Fibroblast of lung (primary cell): Measurements from ENCODE around the gene NOS3. TPM values are rescaled to one million over a fixed set of nuclear protein-coding genes. Genes with fewer than 3 reads are reported as not detected.
A peak's percentile ranks its signal among the peaks of the same experiment; 100 is the strongest.

Experiments
- DNase-seq, 2 donors: peaks; one replicate each; pipeline versions ENCODE4 v3.0.0 to v3.0.0-alpha.2; 2010; ENCODE audit warnings: low read depth in 2 of 2
- H2AFZ ChIP-seq: 2 replicates; pipeline ENCODE4 v1.5.1; 2012; ENCODE audit warnings: low read length, control low read depth, inconsistent platforms
- H3K27ac ChIP-seq: 2 replicates; pipeline ENCODE4 v1.5.1; 2011; ENCODE audit warnings: low read length, control low read depth; ENCODE audit not compliant: insufficient read depth
- H3K27me3 ChIP-seq: 2 replicates; pipeline ENCODE4 v1.5.1; 2011; ENCODE audit warnings: mild to moderate bottlenecking, low read length; ENCODE audit not compliant: control insufficient read depth, insufficient read depth
- H3K36me3 ChIP-seq: 2 replicates; pipeline ENCODE4 v1.5.1; 2011; ENCODE audit warnings: low read length; ENCODE audit not compliant: control insufficient read depth, insufficient read depth
- H3K4me1 ChIP-seq: 2 replicates; pipeline ENCODE4 v1.5.1; 2011; ENCODE audit warnings: low read length; ENCODE audit not compliant: control insufficient read depth, insufficient read depth; ENCODE audit errors: extremely low read depth
- H3K4me2 ChIP-seq: 2 replicates; pipeline ENCODE4 v1.5.1; 2011; ENCODE audit warnings: low read length, control low read depth; ENCODE audit not compliant: insufficient read depth; ENCODE audit errors: extremely low read depth
- H3K4me3 ChIP-seq, 4 experiments: fragments of 200-600 bp in 1 of 4; sonication (generic) in 1 of 4; replicated peaks in 1 of 4; 2 replicates each; pipeline ENCODE4 v1.5.1; 2011 to 2016; ENCODE audit warnings: low read length in 4 of 4, low read depth in 3 of 4, mild to moderate bottlenecking in 3 of 4, control low read depth in 2 of 4, inconsistent platforms in 1 of 4, mixed read lengths in 1 of 4; ENCODE audit not compliant: insufficient read depth in 1 of 4; ENCODE audit errors: control extremely low read depth in 1 of 4
- H3K79me2 ChIP-seq: 2 replicates; pipeline ENCODE4 v1.5.1; 2012; ENCODE audit warnings: mild to moderate bottlenecking, low read length, inconsistent platforms; ENCODE audit not compliant: control insufficient read depth, insufficient read depth
- H3K9ac ChIP-seq: 2 replicates; pipeline ENCODE4 v1.5.1; 2011; ENCODE audit warnings: mild to moderate bottlenecking, low read length, control low read depth; ENCODE audit not compliant: insufficient read depth
- H3K9me3 ChIP-seq: 2 replicates; pipeline ENCODE4 v1.5.1; 2012; ENCODE audit warnings: low read depth, low read length; ENCODE audit not compliant: control insufficient read depth, insufficient read depth
- H4K20me1 ChIP-seq: 2 replicates; pipeline ENCODE4 v1.5.1; 2011; ENCODE audit warnings: low read length; ENCODE audit not compliant: control insufficient read depth, insufficient read depth; ENCODE audit errors: extremely low read depth
- CTCF ChIP-seq, 2 donors: IDR thresholded peaks in 1 of 2; conservative IDR thresholded peaks in 1 of 2; 1 replicate in 1 of 2; 2 replicates in 1 of 2; pipeline ENCODE4 v1.5.1; 2011 to 2012; ENCODE audit warnings: low read length in 2 of 2, control low read depth in 1 of 2, inconsistent platforms in 1 of 2, low read depth in 1 of 2, mild to moderate bottlenecking in 1 of 2
- EZH2 ChIP-seq: IDR thresholded peaks from 2 replicates; pipeline ENCODE4 v1.5.1; 2012; ENCODE audit warnings: low read length, control low read depth, mild to moderate bottlenecking; ENCODE audit errors: missing control alignments
- polyA plus RNA-seq, 2 donors: library from polyadenylated mRNA; depleted of rRNA in 1 of 2; stranded (reverse) in 1 of 2; unstranded in 1 of 2; fragments of >200 nt; gene quantifications; 2 replicates each; pipeline ENCODE4 v1.2.1, GENCODE V29; 2011 to 2012; ENCODE audit warnings: missing spikeins in 1 of 2
- total RNA-seq: library from RNA; depleted of rRNA; stranded (reverse); fragments of >200 nt; gene quantifications from 2 replicates; pipeline ENCODE4 v1.2.1, GENCODE V29; 2014

NOS3 gene
- total and polyA plus RNA-seq, 2 donors (not counting 1 experiment from before 2014, with no cell fraction given) = 0.12 to 0.50 TPM

GRCh38 chr7:151013733-151014497 lies 23.1 kb downstream of the NOS3 start:
- Histone ChIP-seq H3K36me3 (no peaks in the 10 kb centered on the region), H3K9ac (no peak overlapping the region), H3K9me3 (no peaks in the 10 kb centered on the region), H3K4me3 (peak overlapping the region in 2 of 4 experiments; percentile 14 to 31), H3K27me3 (peaks cover 18% of the 10 kb centered on the region), H4K20me1 (no peaks in the 10 kb centered on the region), H2AFZ (peak overlapping the region; percentile 46), H3K27ac (no peak overlapping the region), H3K4me1 (peaks cover 4% of the 10 kb centered on the region), H3K79me2 (no peaks in the 10 kb centered on the region), H3K4me2 (peak overlapping the region; percentile 85)
- TF ChIP-seq CTCF (conservative IDR thresholded peaks at IDR 0.05 in 1 of 2, IDR thresholded peaks at IDR 0.05 in 1 of 2; ENCODE audit: low read depth in 1 of 2, low read length in 2 of 2) (no peak), EZH2 (no peak)
- DNase-seq = peak; percentile 39 to 62

GRCh38 chr7:151014950-151015349 lies 24.1 kb downstream of the NOS3 start:
- no peak overlapping the region for H3K9ac ChIP-seq
- no peak for TF ChIP-seq CTCF (conservative IDR thresholded peaks at IDR 0.05 in 1 of 2, IDR thresholded peaks at IDR 0.05 in 1 of 2; ENCODE audit: low read depth in 1 of 2, low read length in 2 of 2)
- TF ChIP-seq EZH2 = no peak
- H3K79me2 ChIP-seq = no peaks in the 10 kb centered on the region
- no peak overlapping the region for H3K4me3 ChIP-seq
- no peak overlapping the region for H3K4me2 ChIP-seq
- H2AFZ ChIP-seq = no peak overlapping the region
- H3K36me3 ChIP-seq = no peaks in the 10 kb centered on the region
- peaks cover 4% of the 10 kb centered on the region for H3K4me1 ChIP-seq
- H3K27me3 ChIP-seq = peaks cover 28% of the 10 kb centered on the region
- DNase-seq = no peak
- no peaks in the 10 kb centered on the region for H4K20me1 ChIP-seq
- H3K9me3 ChIP-seq = no peaks in the 10 kb centered on the region
- H3K27ac ChIP-seq = no peak overlapping the region

- no peak for DNase-seq
- no peak overlapping the region for H3K27ac ChIP-seq
Measured at GRCh38 chr7:151015967-151016366, 25.1 kb downstream of the NOS3 start.

More at GRCh38 chr7:151015967-151016366, 25.1 kb downstream of the NOS3 start:
- Histone ChIP-seq H3K9ac (no peak overlapping the region), H3K4me2 (no peak overlapping the region), H3K27me3 (peaks cover 35% of the 10 kb centered on the region), H3K79me2 (no peaks in the 10 kb centered on the region), H2AFZ (no peak overlapping the region), H3K4me1 (peaks cover 4% of the 10 kb centered on the region), H3K4me3 (no peak overlapping the region), H3K36me3 (no peaks in the 10 kb centered on the region), H4K20me1 (no peaks in the 10 kb centered on the region), H3K9me3 (no peaks in the 10 kb centered on the region)
- no peak for TF ChIP-seq EZH2
- no peak for TF ChIP-seq CTCF (conservative IDR thresholded peaks at IDR 0.05 in 1 of 2, IDR thresholded peaks at IDR 0.05 in 1 of 2; ENCODE audit: low read depth in 1 of 2, low read length in 2 of 2)
